ENCODE data around the gene MT2A.

- no peak for TF ChIP-seq CTCF (conservative IDR thresholded peaks at IDR 0.05 in 1 of 2, IDR thresholded peaks at IDR 0.05 in 1 of 2; ENCODE audit: low read depth in 1 of 2, low read length in 2 of 2)
- TF ChIP-seq EZH2 (IDR thresholded peaks at IDR 0.05; ENCODE audit: low read length, missing control alignments), result no peak
These were observed 2.3 kb upstream of the MT2A start for GRCh38 chr16:56606071-56606475.
